WERI-Rb-1 (cell line): ENCODE results near the gene FRMPD3.

Source experiments
- DNase-seq: peaks from one replicate; pipeline ENCODE4 v3.0.0-alpha.2; 2020
- H3K27ac ChIP-seq: fragments of 250-450 bp; sonication (Bioruptor Pico); 2 replicates; pipeline ENCODE4 v1.5.1; 2020; ENCODE audit warnings: mild to moderate bottlenecking, moderate library complexity
- H3K27me3 ChIP-seq: fragments of 250-450 bp; sonication (Bioruptor Pico); 2 replicates; pipeline ENCODE4 v1.5.1; 2021; ENCODE audit warnings: mild to moderate bottlenecking, low read depth, moderate library complexity; ENCODE audit not compliant: insufficient read depth, severe bottlenecking
- H3K36me3 ChIP-seq: fragments of 250-450 bp; sonication (Bioruptor Pico); 2 replicates; pipeline ENCODE4 v1.5.1; 2020; ENCODE audit warnings: mild to moderate bottlenecking, moderate library complexity
- H3K4me3 ChIP-seq: 2 replicates; pipeline ENCODE4 v1.5.1; 2011; ENCODE audit warnings: low read depth, mild to moderate bottlenecking, control low read depth, low read length
- H3K9me3 ChIP-seq: fragments of 250-450 bp; sonication (Bioruptor Pico); 2 replicates; pipeline ENCODE4 v1.5.1; 2021; ENCODE audit warnings: mild to moderate bottlenecking, moderate library complexity; ENCODE audit not compliant: severe bottlenecking
- CTCF ChIP-seq: IDR thresholded peaks from 2 replicates; pipeline ENCODE4 v1.5.1; 2011; ENCODE audit warnings: low read depth, mild to moderate bottlenecking, control low read depth, inconsistent platforms, low read length

FRMPD3 gene

DNA sequence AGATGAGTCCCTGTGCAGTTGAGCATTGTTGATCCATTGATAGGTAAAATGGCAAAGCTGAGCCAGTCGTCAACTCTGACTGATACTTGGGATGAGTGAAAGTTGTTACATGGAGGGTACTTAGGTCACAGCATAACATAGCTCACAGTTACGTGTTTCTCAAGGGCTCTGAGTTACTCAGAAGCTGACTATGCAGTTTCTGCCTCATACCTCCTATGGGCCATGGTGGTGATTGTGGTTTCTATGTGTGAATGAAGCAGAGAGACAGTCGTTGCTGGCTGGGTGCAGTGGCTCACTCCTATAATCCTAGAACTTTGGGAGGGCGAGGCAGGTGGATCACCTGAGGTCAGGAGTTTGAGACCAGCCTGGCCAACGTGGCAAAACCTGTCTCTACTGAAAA is 30.8 kb downstream of the FRMPD3 start:
- Histone ChIP-seq H3K4me3 (no peak overlapping the region), H3K36me3 (no peaks in the 10 kb centered on the region), H3K27ac (no peak overlapping the region), H3K9me3 (no peaks in the 10 kb centered on the region), H3K27me3 (no peaks in the 10 kb centered on the region)
- no peak for TF ChIP-seq CTCF
- DNase-seq = no peak

- no peak for TF ChIP-seq CTCF
- no peaks in the 10 kb centered on the region for H3K27me3 ChIP-seq
- H3K4me3 ChIP-seq = no peak overlapping the region
- DNase-seq = no peak
- H3K36me3 ChIP-seq = no peaks in the 10 kb centered on the region
- no peak overlapping the region for H3K27ac ChIP-seq
- no peaks in the 10 kb centered on the region for H3K9me3 ChIP-seq
Measured at GRCh38 chrX:107482046-107482445, 32.6 kb downstream of the FRMPD3 start.

DNA sequence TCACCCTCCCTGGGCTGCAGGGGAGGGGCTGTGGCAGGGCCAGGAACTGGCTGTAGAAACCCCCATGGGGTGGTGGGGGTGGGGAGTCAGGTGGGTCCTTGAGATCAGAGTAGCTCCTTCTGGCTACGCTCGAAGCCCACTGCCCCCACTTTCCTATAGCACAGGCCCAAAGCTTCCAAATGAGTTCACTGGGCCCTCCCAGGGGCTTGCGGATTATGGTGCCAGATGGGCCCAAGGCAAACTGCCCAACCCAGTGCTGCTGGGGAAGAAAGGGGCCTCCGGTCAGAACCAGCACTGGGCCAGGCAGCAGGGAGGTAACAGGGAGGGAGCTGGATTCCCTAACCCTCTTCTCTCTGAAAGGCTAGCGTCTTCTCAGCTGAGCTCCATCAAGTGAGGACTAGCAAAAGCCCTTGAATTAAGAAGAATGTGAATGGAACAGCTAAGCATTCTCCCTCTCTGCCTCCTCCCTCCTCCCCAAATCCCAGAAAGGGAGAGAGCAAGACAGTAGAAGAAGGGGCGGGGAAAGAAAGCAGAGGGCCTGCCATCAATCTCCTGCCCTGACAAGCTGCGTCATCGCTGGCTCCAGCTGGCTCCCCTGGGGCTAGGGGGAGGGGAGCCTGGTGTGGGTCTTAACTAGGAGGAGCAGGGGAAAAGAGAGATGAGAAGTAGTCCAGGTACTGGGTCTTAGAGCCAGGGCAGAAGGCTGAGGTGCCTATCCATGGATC is 34.7 kb downstream of the FRMPD3 start:
- DNase-seq = peak; percentile 88
- Histone ChIP-seq H3K27ac (peak overlapping the region; percentile 82), H3K9me3 (no peaks in the 10 kb centered on the region), H3K27me3 (no peaks in the 10 kb centered on the region), H3K4me3 (peak overlapping the region; percentile 22), H3K36me3 (no peaks in the 10 kb centered on the region)
- TF ChIP-seq CTCF = no peak

GRCh38 chrX:107485013-107485412 is 35.6 kb downstream of the FRMPD3 start:
- Histone ChIP-seq H3K9me3 (no peaks in the 10 kb centered on the region), H3K27me3 (no peaks in the 10 kb centered on the region), H3K36me3 (no peaks in the 10 kb centered on the region), H3K27ac (peak overlapping the region; percentile 82), H3K4me3 (peak overlapping the region; percentile 22)
- peak; percentile 35 for DNase-seq
- peak; percentile 61 for TF ChIP-seq CTCF

GRCh38 chrX:107493141-107493540 is 43.7 kb downstream of the FRMPD3 start:
- H3K4me3 ChIP-seq = no peak overlapping the region
- no peak overlapping the region for H3K27ac ChIP-seq
- H3K36me3 ChIP-seq = no peaks in the 10 kb centered on the region
- no peaks in the 10 kb centered on the region for H3K27me3 ChIP-seq
- TF ChIP-seq CTCF = no peak
- DNase-seq = no peak
- H3K9me3 ChIP-seq = no peaks in the 10 kb centered on the region

GRCh38 chrX:107496786-107497185 is 47.3 kb downstream of the FRMPD3 start:
- H3K4me3 ChIP-seq = no peak overlapping the region
- no peak for TF ChIP-seq CTCF
- H3K9me3 ChIP-seq = no peaks in the 10 kb centered on the region
- H3K36me3 ChIP-seq = no peaks in the 10 kb centered on the region
- no peaks in the 10 kb centered on the region for H3K27me3 ChIP-seq
- DNase-seq = no peak
- H3K27ac ChIP-seq = no peak overlapping the region
